ENCODE results near the gene TOMM70. TPM values are rescaled to one million over a fixed set of nuclear protein-coding genes. Genes with fewer than 3 reads are reported as not detected.

The TOMM70 gene
- total and polyA plus RNA-seq, 2 of the 13 experiments (the other 11 are each of a cell fraction or from before 2014, with no cell fraction given), result 27.0 to 77.2 TPM

GRCh38 chr3:100334488-100335351 lies 66.2 kb downstream of the TOMM70 start, which contains the start of gene NIT2 (continued):
- TF ChIP-seq ZNF281 (CRISPR knock-in tag; IDR thresholded peaks at IDR 0.05; ENCODE audit: borderline replicate concordance) (no peak), ZNF619 (CRISPR knock-in tag; IDR thresholded peaks at IDR 0.05) (no peak), ZNF234 (CRISPR knock-in tag; conservative IDR thresholded peaks at IDR 0.05) (no peak), ZNF354B (CRISPR knock-in tag; IDR thresholded peaks at IDR 0.05) (no peak), ZNF839 (CRISPR knock-in tag; IDR thresholded peaks at IDR 0.05; ENCODE audit: borderline replicate concordance) (no peak), ZNF709 (CRISPR knock-in tag; IDR thresholded peaks at IDR 0.05) (no peak; the same call in 1 of the 2 replicates), ZNF207 (IDR thresholded peaks at IDR 0.05; ENCODE audit: borderline replicate concordance) (no peak), ZNF607 (CRISPR knock-in tag; IDR thresholded peaks at IDR 0.05; ENCODE audit: borderline replicate concordance) (peak; percentile 49; the same call in 1 of the 2 replicates), PHF20 (CRISPR knock-in tag; IDR thresholded peaks at IDR 0.05) (peak; percentile 23; the same call in 1 of the 2 replicates), ZFP37 (CRISPR knock-in tag; IDR thresholded peaks at IDR 0.05; ENCODE audit: borderline replicate concordance) (peak; percentile 90), POLR2A (IDR thresholded peaks at IDR 0.05; ENCODE audit: insufficient read depth in 1 of 2, low read depth in 2 of 2, low read length in 2 of 2) (peak; percentile 87 to 95), ZNF337 (CRISPR knock-in tag; IDR thresholded peaks at IDR 0.05; ENCODE audit: borderline replicate concordance, low read depth) (no peak), KDM3A (CRISPR knock-in tag; IDR thresholded peaks at IDR 0.05; ENCODE audit: low read depth) (no peak), REL (CRISPR knock-in tag; conservative IDR thresholded peaks at IDR 0.05) (no peak)
- TF ChIP-seq, protein P1, sequence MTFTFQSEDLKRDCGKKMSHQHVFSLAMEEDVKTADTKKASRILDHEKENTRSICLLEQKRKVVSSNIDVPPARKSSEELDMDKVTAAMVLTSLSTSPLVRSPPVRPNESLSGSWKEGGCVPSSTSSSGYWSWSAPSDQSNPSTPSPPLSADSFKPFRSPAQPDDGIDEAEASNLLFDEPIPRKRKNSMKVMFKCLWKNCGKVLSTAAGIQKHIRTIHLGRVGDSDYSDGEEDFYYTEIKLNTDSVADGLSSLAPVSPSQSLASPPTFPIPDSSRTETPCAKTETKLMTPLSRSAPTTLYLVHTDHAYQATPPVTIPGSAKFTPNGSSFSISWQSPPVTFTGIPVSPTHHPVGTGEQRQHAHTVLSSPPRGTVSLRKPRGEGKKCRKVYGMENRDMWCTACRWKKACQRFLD (CRISPR knock-in tag; IDR thresholded peaks at IDR 0.05; ENCODE audit: borderline replicate concordance), result peak; percentile 49
- TF ChIP-seq, protein P2, sequence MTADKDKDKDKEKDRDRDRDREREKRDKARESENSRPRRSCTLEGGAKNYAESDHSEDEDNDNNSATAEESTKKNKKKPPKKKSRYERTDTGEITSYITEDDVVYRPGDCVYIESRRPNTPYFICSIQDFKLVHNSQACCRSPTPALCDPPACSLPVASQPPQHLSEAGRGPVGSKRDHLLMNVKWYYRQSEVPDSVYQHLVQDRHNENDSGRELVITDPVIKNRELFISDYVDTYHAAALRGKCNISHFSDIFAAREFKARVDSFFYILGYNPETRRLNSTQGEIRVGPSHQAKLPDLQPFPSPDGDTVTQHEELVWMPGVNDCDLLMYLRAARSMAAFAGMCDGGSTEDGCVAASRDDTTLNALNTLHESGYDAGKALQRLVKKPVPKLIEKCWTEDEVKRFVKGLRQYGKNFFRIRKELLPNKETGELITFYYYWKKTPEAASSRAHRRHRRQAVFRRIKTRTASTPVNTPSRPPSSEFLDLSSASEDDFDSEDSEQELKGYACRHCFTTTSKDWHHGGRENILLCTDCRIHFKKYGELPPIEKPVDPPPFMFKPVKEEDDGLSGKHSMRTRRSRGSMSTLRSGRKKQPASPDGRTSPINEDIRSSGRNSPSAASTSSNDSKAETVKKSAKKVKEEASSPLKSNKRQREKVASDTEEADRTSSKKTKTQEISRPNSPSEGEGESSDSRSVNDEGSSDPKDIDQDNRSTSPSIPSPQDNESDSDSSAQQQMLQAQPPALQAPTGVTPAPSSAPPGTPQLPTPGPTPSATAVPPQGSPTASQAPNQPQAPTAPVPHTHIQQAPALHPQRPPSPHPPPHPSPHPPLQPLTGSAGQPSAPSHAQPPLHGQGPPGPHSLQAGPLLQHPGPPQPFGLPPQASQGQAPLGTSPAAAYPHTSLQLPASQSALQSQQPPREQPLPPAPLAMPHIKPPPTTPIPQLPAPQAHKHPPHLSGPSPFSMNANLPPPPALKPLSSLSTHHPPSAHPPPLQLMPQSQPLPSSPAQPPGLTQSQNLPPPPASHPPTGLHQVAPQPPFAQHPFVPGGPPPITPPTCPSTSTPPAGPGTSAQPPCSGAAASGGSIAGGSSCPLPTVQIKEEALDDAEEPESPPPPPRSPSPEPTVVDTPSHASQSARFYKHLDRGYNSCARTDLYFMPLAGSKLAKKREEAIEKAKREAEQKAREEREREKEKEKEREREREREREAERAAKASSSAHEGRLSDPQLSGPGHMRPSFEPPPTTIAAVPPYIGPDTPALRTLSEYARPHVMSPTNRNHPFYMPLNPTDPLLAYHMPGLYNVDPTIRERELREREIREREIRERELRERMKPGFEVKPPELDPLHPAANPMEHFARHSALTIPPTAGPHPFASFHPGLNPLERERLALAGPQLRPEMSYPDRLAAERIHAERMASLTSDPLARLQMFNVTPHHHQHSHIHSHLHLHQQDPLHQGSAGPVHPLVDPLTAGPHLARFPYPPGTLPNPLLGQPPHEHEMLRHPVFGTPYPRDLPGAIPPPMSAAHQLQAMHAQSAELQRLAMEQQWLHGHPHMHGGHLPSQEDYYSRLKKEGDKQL (CRISPR knock-in tag; IDR thresholded peaks at IDR 0.05; ENCODE audit: low read depth), result no peak
- TF ChIP-seq, protein P3, sequence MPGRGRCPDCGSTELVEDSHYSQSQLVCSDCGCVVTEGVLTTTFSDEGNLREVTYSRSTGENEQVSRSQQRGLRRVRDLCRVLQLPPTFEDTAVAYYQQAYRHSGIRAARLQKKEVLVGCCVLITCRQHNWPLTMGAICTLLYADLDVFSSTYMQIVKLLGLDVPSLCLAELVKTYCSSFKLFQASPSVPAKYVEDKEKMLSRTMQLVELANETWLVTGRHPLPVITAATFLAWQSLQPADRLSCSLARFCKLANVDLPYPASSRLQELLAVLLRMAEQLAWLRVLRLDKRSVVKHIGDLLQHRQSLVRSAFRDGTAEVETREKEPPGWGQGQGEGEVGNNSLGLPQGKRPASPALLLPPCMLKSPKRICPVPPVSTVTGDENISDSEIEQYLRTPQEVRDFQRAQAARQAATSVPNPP (CRISPR knock-in tag; IDR thresholded peaks at IDR 0.05), result peak; percentile 91
